IMR-90 (cell line): ENCODE measurements around the gene SNRK. TPM values are rescaled to one million over a fixed set of nuclear protein-coding genes. Genes with fewer than 3 reads are reported as not detected.

Experiments
- ATAC-seq: fragments of 200-7000 bp; cut with Tn5 transposase; 2 replicates; pipeline ENCODE4 v1.9.1; 2020; ENCODE audit warnings: low read depth, mild to moderate bottlenecking, moderate library complexity
- BruUV-seq: library from RNA; stranded (reverse); fragments of 400-500 nt; replicated peaks from 2 replicates; lab custom pipeline; 2021; lab: Mats Ljungman, UMichigan
- CTCF ChIA-PET: fragments of 300-600 bp; formaldehyde crosslinking; extraction: SDS; loops from one replicate; lab custom pipeline; 2021; ENCODE audit warnings: antibody characterized with exemption; lab: Yijun Ruan, JAX
- POLR2A ChIA-PET: fragments of 300-600 bp; sonication (Branson Sonifier 250); formaldehyde crosslinking; loops from one replicate; lab custom pipeline; 2022; ENCODE audit warnings: antibody characterized with exemption; ENCODE audit not compliant: unreplicated experiment; lab: Charles Lee
- DNase-seq: peaks from one replicate; pipeline ENCODE4 v3.0.0; 2013
- H2AFZ ChIP-seq: replicated peaks from 2 replicates; pipeline ENCODE3; 2013; ENCODE audit warnings: low read length, mild to moderate bottlenecking; ENCODE audit not compliant: poor library complexity
- H2AK5ac ChIP-seq: 2 replicates; pipeline ENCODE4 v1.6.1; 2013; ENCODE audit warnings: low read depth, low read length, inconsistent platforms
- H2AK9ac ChIP-seq: replicated peaks from 2 replicates; pipeline ENCODE3; 2013; ENCODE audit warnings: mild to moderate bottlenecking, low read depth, low read length, moderate library complexity; ENCODE audit not compliant: poor library complexity
- H2BK120ac ChIP-seq: 2 replicates; pipeline ENCODE4 v1.6.1; 2013; ENCODE audit warnings: low read depth, low read length, inconsistent platforms
- H2BK15ac ChIP-seq: 3 replicates; pipeline ENCODE4 v1.6.1; 2013; ENCODE audit warnings: low read depth, low read length, inconsistent platforms
- H2BK20ac ChIP-seq: 2 replicates; pipeline ENCODE4 v1.6.1; 2013; ENCODE audit warnings: low read depth, mild to moderate bottlenecking, inconsistent platforms, low read length, moderate library complexity
- H2BK5ac ChIP-seq: 2 replicates; pipeline ENCODE4 v1.6.1; 2013; ENCODE audit warnings: mild to moderate bottlenecking, low read depth, low read length, inconsistent platforms; ENCODE audit not compliant: poor library complexity, severe bottlenecking
- H3K14ac ChIP-seq: replicated peaks from 2 replicates; pipeline ENCODE4 v1.6.1; 2013; ENCODE audit warnings: low read depth, low read length, inconsistent platforms
- H3K18ac ChIP-seq: 2 replicates; pipeline ENCODE4 v1.6.1; 2013; ENCODE audit warnings: low read depth, low read length, control low read depth
- H3K23ac ChIP-seq: 2 replicates; pipeline ENCODE4 v1.6.1; 2013; ENCODE audit warnings: low read depth, low read length, inconsistent platforms
- H3K27ac ChIP-seq: 2 replicates; pipeline ENCODE4 v1.5.1; 2013; ENCODE audit warnings: mild to moderate bottlenecking, control low read depth, low read length; ENCODE audit not compliant: insufficient read depth
- H3K27me3 ChIP-seq: 2 replicates; pipeline ENCODE4 v1.6.1; 2013; ENCODE audit warnings: low read length; ENCODE audit not compliant: control insufficient read depth, insufficient read depth
- H3K36me3 ChIP-seq: 2 replicates; pipeline ENCODE4 v1.6.1; 2013; ENCODE audit warnings: low read length, mixed read lengths; ENCODE audit not compliant: control insufficient read depth, insufficient read depth
- H3K4ac ChIP-seq: 2 replicates; pipeline ENCODE4 v1.6.1; 2013; ENCODE audit warnings: low read depth, low read length, inconsistent platforms
- H3K4me1 ChIP-seq: 2 replicates; pipeline ENCODE4 v1.6.1; 2013; ENCODE audit warnings: low read length, mixed read lengths; ENCODE audit not compliant: control insufficient read depth, insufficient read depth
- H3K4me2 ChIP-seq: 2 replicates; pipeline ENCODE4 v1.6.1; 2013; ENCODE audit warnings: low read depth, mild to moderate bottlenecking, control low read depth, low read length, moderate library complexity
- H3K4me3 ChIP-seq: 2 replicates; pipeline ENCODE4 v1.5.1; 2013; ENCODE audit warnings: low read depth, mild to moderate bottlenecking, control low read depth, low read length, moderate library complexity; ENCODE audit not compliant: insufficient read depth
- H3K56ac ChIP-seq: 2 replicates; pipeline ENCODE4 v1.6.1; 2013; ENCODE audit warnings: low read length, inconsistent platforms; ENCODE audit not compliant: insufficient read depth; ENCODE audit errors: extremely low read depth
- H3K79me1 ChIP-seq, 2 experiments: 2 replicates each; pipeline ENCODE4 v1.6.1; 2013; ENCODE audit warnings: low read length in 2 of 2, inconsistent platforms in 1 of 2, low read depth in 1 of 2
- H3K9ac ChIP-seq: 2 replicates; pipeline ENCODE4 v1.6.1; 2013; ENCODE audit warnings: low read depth, low read length, control low read depth
- H3K9me1 ChIP-seq: 2 replicates; pipeline ENCODE4 v1.6.1; 2013; ENCODE audit warnings: low read length, inconsistent platforms; ENCODE audit not compliant: insufficient read depth
- H3K9me3 ChIP-seq: 2 replicates; pipeline ENCODE4 v1.6.1; 2013; ENCODE audit warnings: low read length; ENCODE audit not compliant: control insufficient read depth, insufficient read depth
- H4K20me1 ChIP-seq: 2 replicates; pipeline ENCODE4 v1.6.1; 2013; ENCODE audit warnings: low read length, inconsistent platforms; ENCODE audit not compliant: insufficient read depth
- H4K5ac ChIP-seq: 2 replicates; pipeline ENCODE4 v1.6.1; 2013; ENCODE audit warnings: mild to moderate bottlenecking, low read depth, low read length, control low read depth
- H4K8ac ChIP-seq, 2 experiments: 2 replicates each; pipeline ENCODE4 v1.6.1; 2013; ENCODE audit warnings: low read depth in 2 of 2, low read length in 2 of 2, control low read depth in 1 of 2, inconsistent platforms in 1 of 2
- H4K91ac ChIP-seq: 2 replicates; pipeline ENCODE4 v1.6.1; 2013; ENCODE audit warnings: low read depth, low read length, inconsistent platforms; ENCODE audit not compliant: insufficient read depth
- BHLHE40 ChIP-seq: fragments of 150-350 bp; IDR thresholded peaks from 2 replicates; pipeline ENCODE4 v1.6.1; 2016; ENCODE audit warnings: mild to moderate bottlenecking, low read depth, low read length
- CEBPB ChIP-seq: IDR thresholded peaks from 2 replicates; pipeline ENCODE4 v1.6.1; 2012; ENCODE audit warnings: low read depth, low read length, improper control_type of control experiment
- CHD1 ChIP-seq: IDR thresholded peaks from 2 replicates; pipeline ENCODE4 v1.6.1; 2012; ENCODE audit warnings: low read depth, low read length, improper control_type of control experiment
- FOS ChIP-seq: fragments of 150-350 bp; IDR thresholded peaks from 2 replicates; pipeline ENCODE4 v1.6.1; 2016; ENCODE audit warnings: low read depth, low read length
- MAFK ChIP-seq: IDR thresholded peaks from 2 replicates; pipeline ENCODE4 v1.6.1; 2012; ENCODE audit warnings: low read depth, low read length, improper control_type of control experiment
- MAZ ChIP-seq: IDR thresholded peaks from 2 replicates; pipeline ENCODE4 v1.6.1; 2012; ENCODE audit warnings: low read depth, mild to moderate bottlenecking, low read length, improper control_type of control experiment, moderate library complexity, borderline replicate concordance
- MXI1 ChIP-seq: IDR thresholded peaks from 2 replicates; pipeline ENCODE4 v1.6.1; 2012; ENCODE audit warnings: low read depth, mild to moderate bottlenecking, low read length, moderate library complexity, borderline replicate concordance
- NFE2L2 ChIP-seq: fragments of 150-350 bp; IDR thresholded peaks from 2 replicates; pipeline ENCODE4 v1.6.1; 2016; ENCODE audit warnings: low read depth, mild to moderate bottlenecking, low read length
- POLR2A ChIP-seq: IDR thresholded peaks from 2 replicates; pipeline ENCODE4 v1.6.1; 2012; ENCODE audit warnings: mild to moderate bottlenecking, low read depth, low read length
- RAD21 ChIP-seq: IDR thresholded peaks from 2 replicates; pipeline ENCODE4 v1.6.1; 2012; ENCODE audit warnings: low read length, improper control_type of control experiment
- RCOR1 ChIP-seq: IDR thresholded peaks from 2 replicates; pipeline ENCODE4 v1.6.1; 2012; ENCODE audit warnings: mild to moderate bottlenecking, low read length, improper control_type of control experiment; ENCODE audit not compliant: insufficient replicate concordance
- RFX5 ChIP-seq: IDR thresholded peaks from 2 replicates; pipeline ENCODE4 v1.8.0; 2012; ENCODE audit warnings: low read depth, mild to moderate bottlenecking, low read length, moderate library complexity
- SMC3 ChIP-seq: fragments of 150-350 bp; IDR thresholded peaks from 2 replicates; pipeline ENCODE4 v1.6.1; 2016; ENCODE audit warnings: low read depth, mild to moderate bottlenecking, antibody characterized with exemption, low read length, moderate library complexity
- WGBS, 2 experiments: methylation state at CpG; one replicate each; pipeline versions ENCODE4 v1.1.5 to v1.1.7; 2013; ENCODE audit warnings: missing lambda C conversion rate in 2 of 2; ENCODE audit not compliant: insufficient read length in 1 of 2; ENCODE audit errors: extremely low coverage in 2 of 2; 5-methylcytosine and 5-hydroxymethylcytosine counted together
- dilution Hi-C: fragments of 300-500 bp; cut with HindIII; formaldehyde crosslinking; loops from one replicate; pipeline ENCODE4 v1.14.3; 2018; ENCODE audit warnings: low sequenced_read_pairs; ENCODE audit not compliant: unreplicated experiment
- in situ Hi-C: fragments of 300-500 bp; cut with MboI; formaldehyde crosslinking; loops from 3 replicates; pipeline ENCODE4 v1.14.3; 2019; ENCODE audit warnings: low sequenced_read_pairs, inconsistent platforms, mixed read lengths
- intact Hi-C: fragments of 100-400 bp; cut with micrococcal nuclease; formaldehyde crosslinking; loops from 2 replicates; pipeline ENCODE4 v1.10.0; 2022
- polyA plus RNA-seq, 3 experiments: library from polyadenylated mRNA; depleted of rRNA; stranded (reverse); fragments of >200 nt; gene quantifications; 2 replicates each; pipeline ENCODE4 v1.2.3, GENCODE V29; 2012; ENCODE audit warnings: low replicate concordance in 1 of 3
- total RNA-seq: library from RNA; depleted of rRNA; stranded (reverse); fragments of >200 nt; gene quantifications from 2 replicates; pipeline ENCODE4 v1.2.3, GENCODE V29; 2012
- TF ChIP-seq, protein P1 (sequence below): conservative IDR thresholded peaks from 2 replicates; pipeline ENCODE4 v1.5.1; 2012; ENCODE audit warnings: mild to moderate bottlenecking, low read depth, low read length, improper control_type of control experiment
- TF ChIP-seq, protein P2 (sequence below): fragments of 150-350 bp; IDR thresholded peaks from 2 replicates; pipeline ENCODE4 v1.6.1; 2017; ENCODE audit warnings: mild to moderate bottlenecking, antibody characterized with exemption, low read length, low read depth
- TF ChIP-seq, protein P3 (sequence below): fragments of 150-350 bp; IDR thresholded peaks from 2 replicates; pipeline ENCODE4 v1.6.1; 2016; ENCODE audit warnings: low read depth, mild to moderate bottlenecking, low read length, moderate library complexity, borderline replicate concordance

The SNRK gene
- total and polyA plus RNA-seq, 2 of the 4 experiments (the other 2 are of a cell fraction), result 4.7 to 23.1 TPM

DNA sequence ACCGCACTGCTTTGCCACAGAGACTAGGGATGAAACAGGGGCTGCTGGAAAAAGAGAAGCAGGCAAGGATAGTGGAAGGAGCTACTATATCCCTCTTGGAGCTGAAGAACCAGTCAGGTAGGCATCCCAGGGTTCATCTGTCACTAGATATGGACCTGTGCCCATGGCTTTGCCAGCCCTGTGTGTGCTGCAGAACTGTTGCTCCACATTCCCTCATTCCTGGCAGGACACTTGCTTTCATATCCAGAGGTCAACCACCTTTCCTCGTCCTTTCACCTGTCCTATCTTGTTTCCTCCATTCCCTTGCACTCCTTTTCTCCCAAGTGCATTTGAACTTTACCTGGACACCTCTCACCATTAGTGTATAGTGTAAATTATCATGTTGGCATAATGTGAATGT, 12.0 kb downstream of the SNRK start:
- H4K91ac ChIP-seq, result no peak overlapping the region
- no peak overlapping the region for H4K8ac ChIP-seq
- H2AK9ac ChIP-seq, result no peak overlapping the region
- H3K79me1 ChIP-seq, result peaks cover 16 to 52% of the 10 kb centered on the region in 2 experiments; a peak in 3 of 4 replicates
- no TSS peak for BruUV-seq
- no peaks in the 10 kb centered on the region for H3K9me3 ChIP-seq
- no peak overlapping the region for H2BK5ac ChIP-seq
- WGBS, 2 experiments, result no CpG with 5 or more reads among the region's 2 CpGs
- H2AK5ac ChIP-seq, result no peak overlapping the region
- dilution Hi-C loops (no loop called here), in situ Hi-C loops (no loop called here), intact Hi-C loops (no loop called here)
- CTCF ChIA-PET, result no interaction called here
- no peak overlapping the region for H3K14ac ChIP-seq
- H3K56ac ChIP-seq, result no peak overlapping the region
- no peak overlapping the region for H2BK20ac ChIP-seq
- H4K5ac ChIP-seq, result no peak overlapping the region
- no peak overlapping the region for H3K23ac ChIP-seq
- no peak overlapping the region for H3K4me3 ChIP-seq
- H4K20me1 ChIP-seq, result peaks cover 34% of the 10 kb centered on the region; the same call in 1 of the 2 replicates
- H3K27me3 ChIP-seq, result no peaks in the 10 kb centered on the region
- no peak overlapping the region for H3K4me2 ChIP-seq
- H3K27ac ChIP-seq, result no peak overlapping the region
- ATAC-seq (no peak), DNase-seq (no peak)
- peaks cover 16% of the 10 kb centered on the region for H3K9me1 ChIP-seq
- H3K9ac ChIP-seq, result no peak overlapping the region
- POLR2A ChIA-PET, result no interaction called here
- H2BK15ac ChIP-seq, result no peak overlapping the region
- H2BK120ac ChIP-seq, result no peak overlapping the region
- H3K18ac ChIP-seq, result no peak overlapping the region
- H2AFZ ChIP-seq, result no peak overlapping the region
- no peak overlapping the region for H3K4ac ChIP-seq
- peaks cover 5% of the 10 kb centered on the region for H3K4me1 ChIP-seq
- peaks cover 7% of the 10 kb centered on the region for H3K36me3 ChIP-seq
- no peak for TF ChIP-seq CEBPB
- TF ChIP-seq CHD1, result no peak
- no peak for TF ChIP-seq MAFK
- no peak for TF ChIP-seq FOS
- no peak for TF ChIP-seq POLR2A
- TF ChIP-seq, protein P1, sequence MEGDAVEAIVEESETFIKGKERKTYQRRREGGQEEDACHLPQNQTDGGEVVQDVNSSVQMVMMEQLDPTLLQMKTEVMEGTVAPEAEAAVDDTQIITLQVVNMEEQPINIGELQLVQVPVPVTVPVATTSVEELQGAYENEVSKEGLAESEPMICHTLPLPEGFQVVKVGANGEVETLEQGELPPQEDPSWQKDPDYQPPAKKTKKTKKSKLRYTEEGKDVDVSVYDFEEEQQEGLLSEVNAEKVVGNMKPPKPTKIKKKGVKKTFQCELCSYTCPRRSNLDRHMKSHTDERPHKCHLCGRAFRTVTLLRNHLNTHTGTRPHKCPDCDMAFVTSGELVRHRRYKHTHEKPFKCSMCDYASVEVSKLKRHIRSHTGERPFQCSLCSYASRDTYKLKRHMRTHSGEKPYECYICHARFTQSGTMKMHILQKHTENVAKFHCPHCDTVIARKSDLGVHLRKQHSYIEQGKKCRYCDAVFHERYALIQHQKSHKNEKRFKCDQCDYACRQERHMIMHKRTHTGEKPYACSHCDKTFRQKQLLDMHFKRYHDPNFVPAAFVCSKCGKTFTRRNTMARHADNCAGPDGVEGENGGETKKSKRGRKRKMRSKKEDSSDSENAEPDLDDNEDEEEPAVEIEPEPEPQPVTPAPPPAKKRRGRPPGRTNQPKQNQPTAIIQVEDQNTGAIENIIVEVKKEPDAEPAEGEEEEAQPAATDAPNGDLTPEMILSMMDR, result no peak
- TF ChIP-seq, protein P2, sequence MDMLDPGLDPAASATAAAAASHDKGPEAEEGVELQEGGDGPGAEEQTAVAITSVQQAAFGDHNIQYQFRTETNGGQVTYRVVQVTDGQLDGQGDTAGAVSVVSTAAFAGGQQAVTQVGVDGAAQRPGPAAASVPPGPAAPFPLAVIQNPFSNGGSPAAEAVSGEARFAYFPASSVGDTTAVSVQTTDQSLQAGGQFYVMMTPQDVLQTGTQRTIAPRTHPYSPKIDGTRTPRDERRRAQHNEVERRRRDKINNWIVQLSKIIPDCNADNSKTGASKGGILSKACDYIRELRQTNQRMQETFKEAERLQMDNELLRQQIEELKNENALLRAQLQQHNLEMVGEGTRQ, result no peak
- TF ChIP-seq SMC3, result no peak
- no peak for TF ChIP-seq NFE2L2
- no peak for TF ChIP-seq MAZ
- TF ChIP-seq MXI1, result no peak
- no peak for TF ChIP-seq RCOR1
- TF ChIP-seq RFX5, result no peak
- no peak for TF ChIP-seq BHLHE40
- TF ChIP-seq, protein P3, sequence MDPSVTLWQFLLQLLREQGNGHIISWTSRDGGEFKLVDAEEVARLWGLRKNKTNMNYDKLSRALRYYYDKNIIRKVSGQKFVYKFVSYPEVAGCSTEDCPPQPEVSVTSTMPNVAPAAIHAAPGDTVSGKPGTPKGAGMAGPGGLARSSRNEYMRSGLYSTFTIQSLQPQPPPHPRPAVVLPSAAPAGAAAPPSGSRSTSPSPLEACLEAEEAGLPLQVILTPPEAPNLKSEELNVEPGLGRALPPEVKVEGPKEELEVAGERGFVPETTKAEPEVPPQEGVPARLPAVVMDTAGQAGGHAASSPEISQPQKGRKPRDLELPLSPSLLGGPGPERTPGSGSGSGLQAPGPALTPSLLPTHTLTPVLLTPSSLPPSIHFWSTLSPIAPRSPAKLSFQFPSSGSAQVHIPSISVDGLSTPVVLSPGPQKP, result no peak
- TF ChIP-seq RAD21, result no peak
